ENCODE data around the gene CARF.

CARF gene

DNA sequence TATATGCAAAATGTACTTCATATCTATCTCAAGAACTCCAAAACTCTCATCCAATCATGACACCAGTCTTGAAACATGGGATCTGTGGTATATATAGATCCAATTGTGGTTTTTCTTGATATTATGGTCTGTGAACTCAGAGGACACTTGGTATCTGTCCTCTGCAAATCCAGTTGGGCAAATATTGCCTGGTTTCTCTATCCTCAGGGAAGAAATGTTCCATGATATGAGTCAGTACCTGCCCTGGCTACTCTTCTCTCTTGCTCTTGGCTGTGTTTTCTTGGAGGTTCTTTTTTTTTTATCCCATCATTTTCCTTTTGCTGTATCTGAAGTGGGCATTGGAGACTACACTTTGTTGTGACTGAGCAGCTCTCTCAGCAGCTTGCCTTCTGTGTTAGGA, 113.5 kb downstream of the CARF start:
- no peak for DNase-seq

DNA sequence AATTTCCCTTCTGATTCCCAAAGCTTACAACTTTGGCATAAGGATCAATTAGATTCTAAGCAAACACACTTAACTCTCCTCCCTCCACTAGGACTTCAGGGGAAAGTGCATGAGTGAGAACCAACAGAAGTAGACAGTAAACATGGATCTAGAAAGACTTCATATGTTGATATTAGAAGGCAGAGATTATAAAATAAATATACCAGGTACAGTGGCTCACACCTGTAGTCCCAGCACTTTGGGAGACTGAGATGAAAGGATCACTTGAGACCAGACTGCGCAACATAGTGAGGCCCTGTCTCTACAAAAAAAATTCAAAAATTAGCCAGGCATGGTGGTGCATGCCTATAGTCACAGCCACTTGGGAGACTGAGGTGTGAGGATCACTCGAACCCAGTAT, 118.5 kb downstream of the CARF start:
- no peak for DNase-seq

DNA sequence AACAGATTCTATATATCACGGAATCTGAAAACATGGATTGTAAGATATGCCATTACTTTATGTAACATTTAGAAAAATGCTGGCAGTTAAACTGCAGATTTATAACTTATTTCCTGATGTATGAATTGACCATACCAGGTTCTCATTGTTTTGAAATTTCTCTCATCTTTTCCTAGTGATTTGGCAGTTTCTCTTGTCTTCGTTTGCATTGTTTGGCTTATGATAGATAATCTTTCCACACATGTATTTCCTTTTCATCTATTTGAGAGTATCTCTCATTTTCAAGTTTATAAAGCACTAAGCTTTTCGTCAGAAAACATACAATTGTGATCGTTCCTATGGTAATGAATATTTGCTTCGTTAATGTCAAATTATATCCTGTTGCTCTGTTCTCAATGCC, 118.9 kb downstream of the CARF start:
- DNase-seq: no peak

DNA sequence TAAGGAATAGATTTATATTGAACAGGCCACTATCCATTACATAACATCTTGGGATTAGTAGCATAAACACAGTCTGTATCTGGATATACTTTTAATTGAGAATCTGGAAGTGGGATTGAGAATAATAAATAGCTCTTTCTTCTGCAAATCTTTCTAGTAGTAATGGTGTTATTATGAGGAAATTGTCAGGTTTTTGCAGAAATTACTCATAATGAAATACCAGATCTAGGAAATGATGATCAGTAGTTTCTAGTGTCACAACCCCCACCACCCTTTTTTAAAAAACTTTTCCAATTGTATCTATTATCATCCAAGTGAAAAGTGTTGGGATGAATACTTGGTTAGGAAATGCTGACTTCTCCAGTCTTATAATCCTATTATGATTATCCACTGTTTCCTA, 121.3 kb downstream of the CARF start:
- no peak for DNase-seq

GRCh38 chr2:203035879-203036470, 123.9 kb downstream of the CARF start:
- DNase-seq: no peak

All from NCI-H446 treated with DMSO at 0.1 percent for 48 hours (cell line).